Activated CD4-positive, alpha-beta T cell treated with anti-CD3 and anti-CD28 coated beads for 1 hour (primary cell): ENCODE results near the gene RTN4RL1.

ENCODE experiments used
- DNase-seq: peaks from one replicate; pipeline ENCODE4 v3.0.0-alpha.2; 2020

The RTN4RL1 gene

DNA sequence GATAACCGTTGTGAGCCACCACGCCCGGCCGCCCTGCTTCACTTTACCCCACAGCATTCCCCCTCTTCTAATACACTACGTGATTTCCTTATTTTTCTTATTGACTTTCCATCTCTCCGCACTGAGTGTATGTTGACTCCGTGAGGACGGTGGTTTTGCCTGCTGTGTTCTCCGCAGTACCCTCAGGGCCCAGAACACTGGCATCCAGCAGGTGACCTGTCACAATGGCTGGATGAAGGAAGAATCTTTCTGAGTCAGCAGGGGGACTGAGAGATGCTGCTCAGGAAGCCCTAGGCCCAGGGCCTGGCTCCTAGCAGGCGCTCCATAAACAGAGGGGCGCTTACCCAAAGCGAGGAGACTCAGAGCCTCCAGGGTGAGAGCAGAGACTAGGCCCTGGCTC, 79.5 kb downstream of the RTN4RL1 start:
- DNase-seq = no peak

GRCh38 chr17:1943436-1943831, 81.7 kb downstream of the RTN4RL1 start:
- DNase-seq = no peak

DNA sequence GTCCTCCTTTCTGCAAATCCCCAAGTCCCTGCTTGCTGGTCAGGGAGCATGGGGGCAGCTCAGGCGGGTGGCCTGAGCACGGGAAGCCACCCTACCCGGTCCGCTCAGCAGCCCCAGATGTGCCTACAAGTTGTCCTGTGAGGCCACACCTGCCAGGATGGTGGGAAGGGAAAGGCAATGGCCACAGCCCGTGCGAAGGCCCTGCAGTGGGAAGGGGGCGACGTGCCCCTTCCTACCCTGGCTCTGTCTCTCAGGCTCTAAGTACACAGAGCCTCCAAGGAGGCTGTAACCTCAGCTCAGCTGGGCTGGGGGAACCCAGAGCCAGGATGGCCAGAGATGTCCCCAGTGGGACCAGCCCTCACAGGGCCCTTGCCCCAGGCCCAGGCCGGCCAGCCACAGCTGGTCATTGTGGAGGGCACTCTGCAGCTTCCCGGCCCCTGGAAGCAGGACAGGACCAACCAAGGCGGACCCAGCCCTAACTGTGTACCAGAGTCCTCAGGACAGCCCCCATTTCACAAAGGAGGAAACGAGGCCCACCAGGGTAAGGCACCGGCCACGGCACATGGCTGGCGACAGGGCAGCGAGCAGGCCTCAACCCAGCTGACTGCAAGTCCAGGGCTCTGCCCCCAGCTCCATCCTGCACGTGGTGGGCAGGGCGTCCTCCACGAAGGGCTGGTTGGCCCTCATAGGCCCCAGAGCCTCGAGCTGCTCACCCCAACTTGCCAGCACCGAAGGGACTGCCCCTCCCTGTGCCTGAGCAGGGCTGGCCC, 82.3 kb downstream of the RTN4RL1 start:
- DNase-seq = no peak

GRCh38 chr17:1942066-1942365, 83.1 kb downstream of the RTN4RL1 start:
- no peak for DNase-seq

- DNase-seq = no peak
Observed at GRCh38 chr17:1941272-1942065, 83.7 kb downstream of the RTN4RL1 start.

DNA sequence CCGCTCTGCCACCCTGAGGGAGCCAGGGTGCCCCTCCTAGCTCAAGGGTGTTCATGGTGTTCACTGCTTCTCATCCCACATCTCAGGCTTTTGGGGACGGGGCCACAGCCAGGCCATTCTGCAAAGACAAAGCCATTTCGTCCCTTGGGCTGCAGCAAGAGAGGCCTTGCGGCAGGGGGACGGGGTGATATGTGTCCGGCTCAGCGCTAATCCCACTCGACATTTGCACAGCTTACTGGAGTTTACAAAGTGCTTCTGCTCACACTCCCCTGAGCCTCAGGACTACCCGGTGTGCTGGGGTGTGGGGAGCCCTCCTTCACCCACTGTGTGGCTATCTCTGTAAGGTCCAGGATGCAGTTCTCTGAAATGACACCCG, 84.3 kb downstream of the RTN4RL1 start:
- DNase-seq = no peak

- no peak for DNase-seq
Observed at GRCh38 chr17:1939981-1940809, 84.9 kb downstream of the RTN4RL1 start.

DNA sequence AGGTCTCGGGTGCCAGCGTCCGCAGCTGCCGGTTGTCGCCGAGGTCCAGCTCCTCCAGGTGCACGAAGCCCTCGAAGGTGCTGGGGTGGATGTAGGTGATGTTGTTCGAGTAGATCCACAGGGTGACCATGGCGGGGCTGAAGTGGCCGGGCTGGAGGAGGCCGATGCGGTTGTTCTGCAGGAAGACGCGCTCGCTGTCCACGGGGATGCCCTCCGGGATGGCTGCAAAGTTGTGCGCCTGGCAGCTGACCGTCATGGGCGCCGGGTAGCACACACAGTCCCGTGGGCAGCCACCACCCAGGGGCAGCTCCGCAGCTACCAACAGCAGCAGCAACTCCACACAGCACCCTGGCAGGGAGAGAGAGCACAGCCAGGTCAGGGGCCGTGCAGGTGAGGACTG, 87.7 kb downstream of the RTN4RL1 start:
- no peak for DNase-seq

DNA sequence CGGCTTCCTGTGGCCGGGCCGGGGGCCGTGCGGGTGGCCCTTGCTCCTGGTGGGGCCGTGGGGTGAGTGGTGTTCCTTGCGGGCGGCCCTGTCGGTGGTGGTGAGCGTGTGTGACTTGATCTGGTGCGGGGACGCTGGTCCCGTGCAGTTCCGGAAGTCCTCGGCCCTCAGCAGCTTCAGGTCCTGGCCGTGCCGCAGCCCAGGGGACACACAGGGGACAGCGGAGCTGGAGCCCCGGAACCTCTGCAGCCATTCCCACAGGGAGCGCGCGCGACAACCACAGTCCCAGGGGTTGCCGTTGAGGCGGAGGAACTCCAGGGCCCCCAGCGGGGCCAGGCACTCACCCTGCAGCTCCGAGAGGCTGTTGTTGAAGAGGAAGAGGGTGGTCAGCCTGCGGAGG, 88.4 kb downstream of the RTN4RL1 start:
- no peak for DNase-seq

DNA sequence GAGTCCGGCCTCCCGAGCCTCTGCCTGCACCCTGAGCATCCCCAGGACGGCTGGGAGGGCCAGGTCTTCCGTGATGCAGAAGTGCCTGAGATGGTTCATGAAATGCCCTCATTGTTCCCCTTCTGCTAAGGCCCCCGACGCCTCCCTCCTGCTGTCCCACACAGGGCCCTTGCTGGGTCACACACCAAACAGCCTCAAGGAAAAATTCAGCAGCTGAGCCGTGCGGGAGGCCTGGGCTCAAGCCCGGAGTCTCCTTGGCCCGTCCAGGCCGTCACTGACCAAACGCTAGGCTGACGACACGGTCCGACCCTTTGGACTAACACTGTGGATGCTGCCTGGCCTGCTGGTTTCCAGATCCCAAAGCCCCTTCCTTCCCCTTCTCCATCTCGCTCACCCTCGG, 90.2 kb downstream of the RTN4RL1 start:
- no peak for DNase-seq

GRCh38 chr17:1933875-1934715, 91.0 kb downstream of the RTN4RL1 start:
- DNase-seq = no peak

DNA sequence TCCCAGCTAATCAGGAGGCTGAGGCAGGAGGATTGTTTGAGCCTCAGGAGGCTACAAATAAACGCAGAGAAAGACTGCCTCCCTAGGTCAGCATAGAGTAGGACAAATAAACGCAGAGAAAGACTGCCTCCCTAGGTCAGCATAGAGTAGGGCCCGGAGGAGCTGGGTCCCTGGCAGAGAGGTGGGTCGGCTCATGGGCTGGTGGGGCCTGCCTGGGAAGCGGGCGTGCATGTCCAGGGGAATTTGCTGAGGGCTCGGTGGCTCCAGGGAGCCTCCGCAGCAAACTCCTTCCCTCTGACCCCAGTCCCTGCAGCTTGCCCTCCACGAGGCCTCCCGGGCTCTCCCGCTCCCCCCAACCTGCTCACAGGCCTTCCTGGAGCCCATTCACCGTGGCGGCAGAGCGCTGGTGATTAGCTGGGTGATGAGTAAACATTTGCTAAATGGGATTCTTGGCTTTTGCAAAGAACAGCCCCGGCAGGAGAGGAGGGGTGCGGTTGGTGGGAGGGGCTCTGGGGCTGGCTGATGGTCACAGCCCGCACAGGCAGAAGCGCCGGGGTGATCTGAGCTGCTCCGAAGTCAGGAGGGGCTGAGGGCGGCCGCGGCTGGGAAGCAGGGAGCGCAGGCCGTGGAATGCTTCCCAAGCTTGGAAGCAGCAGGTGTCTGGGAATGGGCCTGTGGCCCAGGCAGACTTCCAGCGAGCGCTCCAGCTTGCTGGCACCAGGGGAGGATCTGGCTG, 93.1 kb downstream of the RTN4RL1 start:
- no peak for DNase-seq

- no peak for DNase-seq
Observed at GRCh38 chr17:1930337-1930645, 94.8 kb downstream of the RTN4RL1 start.

- no peak for DNase-seq
Observed at GRCh38 chr17:1928976-1929375, 96.2 kb downstream of the RTN4RL1 start.

- no peak for DNase-seq
Observed at GRCh38 chr17:1920948-1921351, 104.2 kb downstream of the RTN4RL1 start.

- no peak for DNase-seq
Observed at GRCh38 chr17:1919201-1919600, 105.9 kb downstream of the RTN4RL1 start.

- no peak for DNase-seq
Observed at GRCh38 chr17:1918346-1919162, 106.6 kb downstream of the RTN4RL1 start.

DNA sequence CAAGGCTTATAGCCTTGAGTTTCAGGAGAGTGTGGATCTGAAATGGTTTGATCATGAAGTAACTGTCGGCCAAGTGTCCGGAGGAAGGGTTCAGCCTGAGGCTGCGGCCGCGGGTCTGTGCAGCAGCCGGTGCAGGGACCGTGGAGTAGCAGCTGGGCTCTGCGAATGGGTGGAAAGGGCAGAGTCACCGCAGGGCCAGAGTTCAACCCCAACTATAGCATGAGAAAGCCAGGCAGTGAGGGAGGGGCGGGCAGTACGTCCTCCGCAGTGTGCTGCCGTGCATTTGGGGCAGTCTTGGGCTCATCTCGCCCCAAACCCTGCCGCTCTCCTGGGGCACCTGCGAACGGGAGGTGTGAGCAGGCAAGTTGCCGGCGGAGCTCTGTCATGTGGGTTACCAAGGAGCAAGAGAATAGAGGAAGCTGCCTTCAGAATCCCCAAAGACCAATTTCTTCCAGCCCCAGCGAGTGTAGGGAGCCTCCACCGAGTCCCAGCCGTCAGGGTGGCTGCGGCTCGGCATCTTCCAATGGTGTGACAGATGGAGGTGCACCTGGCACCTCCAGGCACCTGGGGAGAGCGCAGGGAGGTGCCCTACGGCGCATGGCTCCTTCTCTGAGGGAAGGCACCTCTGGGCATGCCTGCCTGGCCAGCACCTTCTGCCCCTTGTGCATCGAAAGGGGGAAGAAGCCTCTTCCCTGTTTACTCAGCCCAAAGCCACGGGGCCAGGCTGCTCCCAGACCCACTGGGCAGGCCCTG, 108.0 kb downstream of the RTN4RL1 start:
- DNase-seq = no peak

DNA sequence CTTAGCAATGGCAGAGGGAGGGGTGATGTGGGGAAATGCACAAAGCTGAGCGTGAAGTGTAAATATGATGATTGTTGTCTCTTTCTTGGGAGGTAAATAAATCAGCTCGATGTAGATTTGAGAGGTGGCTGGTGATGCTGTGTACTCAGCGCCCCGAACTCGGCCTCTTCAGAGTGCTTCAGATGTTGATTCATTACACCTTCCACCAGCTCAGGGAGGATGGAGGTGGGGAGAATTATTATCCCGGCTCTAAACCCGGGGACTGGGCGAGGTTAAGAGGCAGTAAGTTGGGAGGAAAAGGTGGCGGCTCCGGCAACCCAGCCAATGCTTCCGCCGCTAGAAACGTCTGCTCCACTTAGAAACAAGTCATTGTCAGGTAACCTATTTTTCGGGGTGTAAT, 108.8 kb downstream of the RTN4RL1 start:
- DNase-seq = no peak

- DNase-seq = no peak
Observed at GRCh38 chr17:1915889-1916288, 109.2 kb downstream of the RTN4RL1 start.

GRCh38 chr17:1914661-1915083, 110.5 kb downstream of the RTN4RL1 start:
- DNase-seq = no peak
